Adipose tissue (tissue), 3 donors: Measurements from ENCODE around the gene GTF2H1. TPM values are rescaled to one million over a fixed set of nuclear protein-coding genes. Genes with fewer than 3 reads are reported as not detected.
A peak's percentile ranks its signal among the peaks of the same experiment; 100 is the strongest.

Experiments used
- H3K27ac ChIP-seq: one replicate; pipeline ENCODE4 v1.5.1; 2013; ENCODE audit warnings: low read depth, low read length
- WGBS, 3 donors: extraction: QIAGEN DNeasy Blood & Tissue Kit; methylation state at CpG; one replicate each; pipeline ENCODE4 v1.1.7; 2013; 5-methylcytosine and 5-hydroxymethylcytosine counted together
- polyA plus RNA-seq, 3 donors: library from polyadenylated mRNA; stranded (reverse); fragments of 200-250 nt; gene quantifications; one replicate each; pipeline ENCODE4 v1.2.3, GENCODE V29; 2013
- donor health status: healthy with polysubstance abuse.
- donor health status: Bipolar disorder and iron deficiency.
- donor health status: healthy.

GTF2H1 gene
- polyA plus RNA-seq, 3 donors: 16.0 to 43.5 (median 29.3) TPM

DNA sequence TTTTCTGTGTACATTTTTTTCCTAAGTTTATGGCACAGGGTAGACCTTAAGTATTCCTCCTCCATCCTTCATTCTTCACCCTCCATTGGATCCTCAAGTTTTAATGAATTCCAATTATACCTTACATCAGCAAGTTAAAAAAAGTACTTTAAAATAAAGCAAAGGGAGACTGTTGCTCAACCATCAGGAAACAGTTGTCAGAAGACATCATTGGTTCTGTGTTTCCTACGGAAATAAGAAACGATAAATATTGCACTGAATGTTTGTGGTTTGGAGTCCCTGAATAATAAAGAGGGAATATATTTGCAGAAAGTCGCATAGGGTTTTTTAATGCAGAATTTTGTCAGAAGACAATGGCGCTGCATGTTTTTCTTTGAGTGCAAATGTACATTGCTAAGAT lies 43.9 kb downstream of the GTF2H1 start:
- no peak overlapping the region for H3K27ac ChIP-seq
- 57 to 94% (median 72%) methylated on average over 4 of the region's 4 CpGs for WGBS, 3 donors

DNA sequence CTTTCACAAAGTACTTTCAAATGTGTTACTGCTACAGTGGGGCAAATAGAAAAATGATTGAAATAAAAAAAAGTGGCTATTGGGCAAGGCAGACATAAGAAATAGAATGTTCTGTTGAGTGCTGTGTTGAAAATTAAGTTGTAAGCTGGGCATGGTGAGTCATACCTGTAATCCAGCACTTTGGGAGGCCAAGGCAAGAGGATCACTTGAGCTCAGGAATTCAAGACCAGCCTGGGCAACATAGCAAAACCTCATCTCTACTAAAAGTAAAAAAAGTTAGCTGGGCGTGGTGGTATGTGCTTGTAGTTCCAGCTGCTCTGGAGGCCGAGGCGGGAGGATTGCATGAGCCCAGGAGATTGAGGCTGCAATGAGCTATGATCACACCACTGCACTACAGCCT lies 45.1 kb downstream of the GTF2H1 start:
- 98 to 100% (median 99%) methylated on average over 3 of the region's 3 CpGs for WGBS, 3 donors

GRCh38 chr11:18368221-18368620 lies 45.9 kb downstream of the GTF2H1 start:
- no peak overlapping the region for H3K27ac ChIP-seq
- 65 to 70% (median 69%) methylated on average over 2 of the region's 2 CpGs for WGBS, 3 donors

More for the DNA sequence above, 45.1 kb downstream of the GTF2H1 start:
- no peak overlapping the region for H3K27ac ChIP-seq

DNA sequence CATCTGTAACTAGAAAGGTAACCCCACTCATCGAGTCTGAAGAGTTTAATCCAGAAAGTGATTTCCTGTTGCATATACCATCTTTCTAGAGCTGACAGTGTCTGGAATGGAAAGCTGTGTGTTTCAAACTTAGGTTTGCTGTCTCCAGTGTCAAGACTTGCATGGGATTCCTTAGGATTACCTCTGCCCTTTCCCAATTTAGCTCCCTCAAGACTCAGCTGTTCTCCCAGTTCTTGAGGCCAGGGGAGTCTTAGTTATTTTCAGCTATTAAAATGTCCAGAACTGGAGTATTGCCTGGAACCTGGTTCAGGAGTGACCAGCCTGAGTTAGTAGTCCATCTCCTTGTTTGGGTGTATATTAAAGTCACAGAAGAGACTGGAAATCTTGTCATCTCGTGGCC lies 47.0 kb downstream of the GTF2H1 start:
- H3K27ac ChIP-seq: no peak overlapping the region
- 58 to 78% (median 64%) methylated on average over 2 of the region's 2 CpGs for WGBS, 3 donors

DNA sequence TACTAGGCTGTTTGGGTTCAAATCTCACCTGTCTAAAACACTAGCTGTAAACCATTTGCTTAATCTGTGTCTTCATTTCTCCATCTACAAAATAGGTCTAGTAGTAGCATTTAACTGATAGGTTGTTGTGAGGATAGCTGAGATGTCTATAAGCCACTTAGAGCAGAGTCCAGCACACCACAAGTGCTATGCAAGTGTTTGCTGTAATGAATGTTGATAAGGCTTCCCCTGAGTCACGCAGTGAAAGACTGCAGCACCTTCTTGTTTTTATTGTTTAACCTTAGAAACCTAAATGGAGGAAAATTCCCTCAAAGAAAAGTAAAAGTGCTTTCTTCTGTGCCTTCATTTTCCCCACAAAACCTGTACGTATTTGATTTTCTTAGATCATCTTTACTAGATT lies 48.9 kb downstream of the GTF2H1 start:
- WGBS, 3 donors: 82 to 92% (median 91%) methylated on average over 2 of the region's 2 CpGs
- no peak overlapping the region for H3K27ac ChIP-seq

GRCh38 chr11:18372201-18372600 lies 49.8 kb downstream of the GTF2H1 start:
- WGBS, 3 donors: 84 to 89% (median 89%) methylated on average over 2 of the region's 2 CpGs
- H3K27ac ChIP-seq: no peak overlapping the region

DNA sequence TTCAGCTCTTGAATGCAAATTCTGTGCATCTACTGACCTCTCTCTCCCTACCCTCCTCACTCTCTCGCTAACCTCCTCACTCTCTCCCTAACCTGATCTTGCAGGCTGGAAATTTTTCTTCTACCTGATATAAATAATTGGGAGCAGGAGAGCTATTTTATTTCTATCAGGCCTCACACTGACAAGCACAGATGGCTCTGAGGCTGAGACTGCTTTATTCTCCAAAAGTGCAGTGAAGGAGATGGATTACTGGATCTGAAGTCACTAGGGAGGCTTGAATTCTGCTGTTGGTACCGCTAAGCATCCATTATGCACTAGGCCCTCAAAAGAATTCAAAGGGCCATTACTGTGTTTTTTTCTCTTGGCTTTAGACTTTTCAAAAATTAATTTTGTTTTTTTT lies 52.6 kb downstream of the GTF2H1 start:
- WGBS, 3 donors: 86 to 91% (median 88%) methylated on average over 2 of the region's 2 CpGs
- H3K27ac ChIP-seq: no peak overlapping the region

DNA sequence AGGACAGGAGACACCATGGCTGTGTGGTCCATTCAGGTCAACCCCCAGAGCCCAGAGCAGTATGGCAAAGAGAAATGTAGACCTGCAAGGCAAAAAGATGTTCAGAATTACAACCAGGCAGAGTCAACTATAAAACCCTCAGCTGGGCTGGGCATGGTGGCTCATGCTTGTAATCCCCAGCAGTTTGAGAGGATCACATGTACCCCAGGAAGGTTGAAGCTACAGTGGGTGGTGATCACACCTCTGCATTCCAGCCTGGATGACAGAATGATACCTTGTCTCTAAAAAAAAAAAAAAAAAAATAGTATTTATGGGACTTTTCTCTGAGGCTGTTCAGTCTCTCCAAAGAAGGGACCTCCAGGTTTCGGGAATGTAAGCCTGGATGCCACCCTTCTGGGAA lies 53.6 kb downstream of the GTF2H1 start:
- 91 to 100% (median 98%) methylated on average over 1 of the region's 1 CpG for WGBS, 3 donors
- no peak overlapping the region for H3K27ac ChIP-seq

DNA sequence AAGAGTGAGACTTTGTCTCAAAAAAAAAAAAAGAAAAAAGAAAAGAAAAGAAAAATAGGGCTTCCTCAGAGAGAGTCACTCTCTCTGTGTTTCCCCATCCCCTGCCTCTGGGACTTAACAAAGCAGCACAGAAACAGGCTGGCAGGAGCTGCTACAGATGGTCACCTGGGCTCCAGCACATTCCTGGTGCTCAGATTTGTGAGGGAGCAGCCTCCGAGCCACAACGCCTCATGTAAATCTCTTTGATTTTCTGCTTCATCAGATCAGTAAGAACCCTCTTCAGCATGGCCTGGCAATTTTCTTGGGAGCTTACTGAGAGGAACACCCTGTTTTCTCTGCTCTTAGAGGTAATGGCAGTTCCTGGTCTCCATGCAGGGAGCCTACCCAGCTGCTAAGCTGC lies 56.8 kb downstream of the GTF2H1 start:
- no peak overlapping the region for H3K27ac ChIP-seq
- 65 to 82% (median 77%) methylated on average over 2 of the region's 2 CpGs for WGBS, 3 donors

DNA sequence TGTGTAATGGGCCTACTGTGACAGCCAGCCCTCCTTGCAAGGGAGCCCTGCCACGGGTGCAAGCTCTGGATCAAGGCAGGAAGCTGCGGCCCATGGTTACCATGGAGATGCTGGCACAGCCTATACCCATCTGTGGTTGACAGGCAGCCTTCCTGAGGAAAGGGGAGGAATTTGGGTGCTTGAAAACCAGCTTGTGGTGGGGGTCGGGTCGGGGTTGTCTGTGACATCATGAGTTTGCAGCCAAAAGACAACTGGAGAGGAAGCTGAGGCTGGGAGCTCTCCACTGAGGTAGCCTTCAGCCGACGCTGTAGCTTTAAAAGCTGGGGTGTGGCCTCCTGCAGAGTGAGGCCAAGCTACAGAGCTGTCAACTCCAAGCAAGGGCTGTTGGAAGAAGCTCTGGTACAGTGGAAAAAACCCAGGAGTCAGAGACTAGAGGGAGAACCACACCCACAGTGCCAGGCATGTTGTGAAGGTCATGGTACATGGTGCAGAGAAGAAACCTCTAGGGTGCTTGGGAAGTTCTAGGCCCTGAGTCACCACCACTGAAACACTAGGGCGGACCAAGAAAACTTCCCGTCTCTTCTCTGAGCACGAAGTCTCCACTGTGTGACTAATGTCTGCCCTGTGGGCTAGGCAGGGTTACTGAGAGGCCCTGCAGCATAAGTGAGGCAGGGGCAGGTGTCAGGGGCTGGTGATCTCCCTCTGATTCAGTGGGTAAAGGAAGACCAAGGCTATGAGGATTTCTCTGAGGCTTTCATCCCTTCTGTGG lies 61.2 kb downstream of the GTF2H1 start:
- WGBS, 3 donors: 7 to 25% (median 9%) methylated on average over 9 of the region's 9 CpGs
- peak overlapping the region; percentile 93 for H3K27ac ChIP-seq

- WGBS, 3 donors: 5 to 11% (median 7%) methylated on average over 3 of the region's 3 CpGs
- peak overlapping the region; percentile 93 for H3K27ac ChIP-seq
Observed at GRCh38 chr11:18384157-18384641, 61.8 kb downstream of the GTF2H1 start.

DNA sequence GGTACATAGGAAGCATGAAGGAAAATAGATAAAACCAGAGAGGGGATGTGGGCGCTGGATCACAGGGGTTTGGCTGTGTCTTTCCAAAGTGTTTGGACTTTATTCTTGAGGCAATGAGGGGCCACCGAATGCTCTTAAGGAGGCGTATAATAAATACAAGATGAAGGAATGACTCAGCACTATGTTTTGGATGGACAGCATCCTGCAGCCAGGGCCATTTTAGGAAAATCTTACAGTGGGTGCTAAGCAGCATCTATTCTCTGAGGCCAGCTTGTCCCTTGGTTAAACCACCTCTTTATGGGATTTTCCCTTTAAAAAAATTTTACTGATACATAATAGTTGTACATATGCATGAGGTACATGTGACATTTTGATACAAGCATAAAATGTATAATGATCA lies 67.7 kb downstream of the GTF2H1 start:
- 75 to 89% (median 85%) methylated on average over 3 of the region's 3 CpGs for WGBS, 3 donors
- no peak overlapping the region for H3K27ac ChIP-seq

GRCh38 chr11:18392434-18393321 lies 70.3 kb downstream of the GTF2H1 start:
- WGBS, 3 donors: 70 to 83% (median 75%) methylated on average over 4 of the region's 4 CpGs
- H3K27ac ChIP-seq: no peak overlapping the region

DNA sequence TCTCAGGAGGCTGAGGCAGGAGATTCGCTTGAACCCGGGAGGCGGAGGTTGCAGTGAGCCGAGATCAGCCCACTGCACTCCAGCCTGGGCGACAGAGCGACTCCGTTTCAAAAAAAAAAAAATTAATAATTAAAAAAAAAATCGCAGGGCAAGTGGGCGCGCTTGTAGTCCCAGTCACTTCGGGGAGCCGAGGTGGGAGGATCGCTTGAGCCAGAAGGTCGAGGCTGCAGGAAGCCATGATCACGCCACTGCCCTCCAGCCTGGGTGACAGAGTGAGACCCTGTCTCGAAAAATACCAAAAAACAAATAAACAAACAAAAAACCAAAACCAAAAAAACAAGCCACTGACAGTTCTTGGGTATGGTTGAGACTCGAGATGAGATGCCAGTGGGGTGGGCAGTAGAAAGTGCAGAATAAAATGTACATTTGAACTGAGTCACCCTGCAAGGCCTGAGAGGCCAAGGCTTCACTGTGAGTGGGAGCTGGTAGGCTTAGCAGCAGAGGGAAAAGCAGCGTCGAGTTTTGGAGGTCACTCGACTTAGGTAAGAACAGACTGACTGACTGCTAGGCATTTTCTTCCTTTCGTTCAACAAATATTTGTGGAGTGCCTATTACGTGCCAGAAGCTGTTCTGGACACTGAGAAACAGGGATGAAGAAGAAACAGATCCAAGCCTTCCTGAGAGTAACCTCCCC lies 71.4 kb downstream of the GTF2H1 start:
- H3K27ac ChIP-seq: no peak overlapping the region
- 72 to 73% (median 73%) methylated on average over 22 of the region's 22 CpGs for WGBS, 3 donors

DNA sequence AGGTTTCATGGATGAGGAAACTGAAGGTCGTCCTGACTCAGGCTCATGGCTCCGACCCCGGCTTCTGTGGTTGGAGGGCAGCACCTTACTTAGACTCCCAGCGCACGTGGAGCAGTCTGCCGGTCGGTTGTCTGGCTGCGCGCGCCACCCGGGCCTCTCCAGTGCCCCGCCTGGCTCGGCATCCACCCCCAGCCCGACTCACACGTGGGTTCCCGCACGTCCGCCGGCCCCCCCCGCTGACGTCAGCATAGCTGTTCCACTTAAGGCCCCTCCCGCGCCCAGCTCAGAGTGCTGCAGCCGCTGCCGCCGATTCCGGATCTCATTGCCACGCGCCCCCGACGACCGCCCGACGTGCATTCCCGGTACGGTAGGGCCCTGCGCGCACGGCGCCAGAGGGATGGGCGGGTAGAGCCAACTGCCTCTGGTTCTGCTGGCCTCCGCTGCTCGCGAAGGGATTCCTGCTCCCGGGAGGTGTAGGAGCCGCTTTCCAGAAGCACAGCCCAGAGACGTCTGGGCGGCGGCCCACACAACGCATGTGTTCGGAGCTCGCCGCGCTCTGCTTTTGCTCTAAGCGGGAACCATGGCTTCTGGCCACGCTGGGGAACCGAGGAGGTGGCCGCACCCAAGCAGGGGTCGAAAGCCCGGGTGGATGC lies 72.0 kb downstream of the GTF2H1 start, which contains the start of gene LDHA:
TSS of gene LDHA (plus strand) at position 289 of the 653 bp plus-strand sequence. CDS start 2,280 bp downstream, outside the sequence.
- 0 to 1% (median 1%) methylated on average over 60 of the region's 60 CpGs for WGBS, 3 donors
- peak within 1 kb of the TSS; percentile 84 for H3K27ac ChIP-seq

DNA sequence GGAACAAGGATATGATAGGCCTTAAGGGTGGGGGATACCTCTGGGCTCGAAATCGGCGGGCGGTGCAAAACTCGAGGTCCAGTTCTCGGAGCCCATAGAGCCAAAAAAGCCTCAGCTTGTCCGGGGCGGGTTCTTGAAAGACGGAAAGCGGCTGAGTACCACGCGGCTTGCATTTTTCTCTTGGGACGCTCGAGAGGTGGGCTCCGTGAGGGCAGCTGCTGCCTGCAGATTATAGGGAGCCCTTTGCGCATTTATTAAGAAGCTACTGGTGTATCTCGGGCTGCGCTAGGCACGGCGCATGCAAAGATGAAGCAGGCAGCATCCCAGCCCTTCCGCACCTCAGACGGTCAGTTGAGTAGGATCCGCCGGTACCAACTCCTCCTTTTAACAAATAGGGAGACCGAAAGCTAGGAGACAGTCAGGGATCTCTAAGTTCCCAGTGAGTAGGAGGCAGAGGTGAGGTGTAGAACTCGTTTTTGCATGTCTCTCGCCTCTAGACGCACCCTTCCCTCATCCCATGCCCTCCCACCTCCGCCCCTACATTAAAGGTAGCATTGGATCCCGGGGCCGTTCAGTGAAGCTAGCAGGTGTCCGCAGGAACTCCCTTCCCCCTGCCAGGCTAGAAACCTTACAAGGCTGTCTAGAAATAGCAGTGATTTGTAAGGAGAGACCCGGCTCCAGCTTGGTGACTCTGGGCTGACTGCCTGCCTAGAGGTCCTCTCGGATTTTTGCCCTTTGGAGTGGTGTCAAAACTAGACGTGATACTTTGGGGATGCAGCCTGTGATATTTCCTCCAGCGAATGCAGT lies 72.8 kb downstream of the GTF2H1 start:
- H3K27ac ChIP-seq: peak overlapping the region; percentile 84
- WGBS, 3 donors: 0 to 7% (median 1%) methylated on average over 36 of the region's 36 CpGs

- H3K27ac ChIP-seq: peak overlapping the region; percentile 84
- 0% methylated on average over 46 of the region's 46 CpGs for WGBS, 3 donors
Observed at GRCh38 chr11:18395735-18396504, 73.6 kb downstream of the GTF2H1 start.
